Gastrocnemius medialis (tissue), 4 donors: ENCODE results near the gene KRTAP5-3. TPM values are rescaled to one million over a fixed set of nuclear protein-coding genes. Genes with fewer than 3 reads are reported as not detected.
"Not testable (repeated sequence)": the region's sequence is repeated elsewhere in the genome, so short reads cannot be mapped to it uniquely, and the experiment has no call there.

ENCODE experiments used
- ATAC-seq, 2 donors: fragments of 150-250 bp; one replicate each; pipeline ENCODE4 v1.9.1; 2016
- DNase-seq, 2 donors: peaks; one replicate each; pipeline ENCODE4 v3.0.0-alpha.2; 2019
- H3K27ac ChIP-seq, 4 donors: fragments of 200-600 bp; sonication (generic); 1 replicate in 1 of 4; 2 replicates in 3 of 4; pipeline ENCODE4 v1.5.1; 2016 to 2018; ENCODE audit warnings: mild to moderate bottlenecking in 2 of 4, moderate library complexity in 1 of 4
- H3K27me3 ChIP-seq, 3 donors: fragments of 200-600 bp; sonication (generic) in 2 of 3; 1 replicate in 1 of 3; 2 replicates in 2 of 3; pipeline versions ENCODE4 v1.5.1 to v1.6.0; 2016 to 2019; ENCODE audit warnings: mild to moderate bottlenecking in 1 of 3, moderate library complexity in 1 of 3
- H3K36me3 ChIP-seq, 2 donors: fragments of 200-600 bp; sonication (generic) in 1 of 2; one replicate each; pipeline ENCODE4 v1.5.1; 2017 to 2018
- H3K4me1 ChIP-seq, 2 donors: fragments of 200-600 bp; sonication (generic) in 1 of 2; one replicate each; pipeline ENCODE4 v1.5.1; 2016 to 2017; ENCODE audit warnings: mild to moderate bottlenecking in 2 of 2
- H3K4me3 ChIP-seq, 4 donors: fragments of 200-600 bp; sonication (generic) in 3 of 4; 1 replicate in 1 of 4; 2 replicates in 3 of 4; pipeline ENCODE4 v1.5.1; 2016 to 2019; ENCODE audit warnings: mild to moderate bottlenecking in 2 of 4
- H3K9me3 ChIP-seq, 3 donors: fragments of 200-600 bp; sonication (generic) in 2 of 3; 1 replicate in 1 of 3; 2 replicates in 2 of 3; pipeline ENCODE4 v1.5.1; 2016 to 2019
- POLR2A ChIP-seq, 2 donors: fragments of 450-650 bp; IDR thresholded peaks; one replicate each; pipeline ENCODE4 v1.6.1; 2017; ENCODE audit warnings: antibody characterized with exemption in 2 of 2, mild to moderate bottlenecking in 2 of 2, moderate library complexity in 2 of 2
- in situ Hi-C, 4 donors: fragments of 200-750 bp; cut with MboI; loops; one replicate each; pipeline versions ENCODE4 v1.15.0 to v1.8.0; 2017; ENCODE audit warnings: low sequenced_read_pairs in 4 of 4
- intact Hi-C: fragments of 100-400 bp; cut with DNase I; formaldehyde crosslinking; loops from one replicate; pipeline ENCODE4 v1.15.1; 2023; ENCODE audit warnings: low total_unique reads
- total RNA-seq, 4 donors: library from RNA; depleted of rRNA; stranded (reverse); fragments of >200 nt; gene quantifications; one replicate each; pipeline versions ENCODE4 v1.1.0 to v1.2.3, GENCODE V29; 2016
- TF ChIP-seq, protein P1 (sequence below), 5 experiments: fragments of 450-650 bp in 3 of 5; fragments of 200-600 bp in 2 of 5; sonication (generic) in 2 of 5; IDR thresholded peaks in 4 of 5; conservative IDR thresholded peaks in 1 of 5; 1 replicate in 4 of 5; 2 replicates in 1 of 5; pipeline ENCODE4 v1.5.1; 2016 to 2019; ENCODE audit warnings: antibody characterized with exemption in 5 of 5, mild to moderate bottlenecking in 3 of 5, moderate library complexity in 3 of 5

KRTAP5-3 gene
- total RNA-seq, 4 donors from 2014 or later, result not detected

GRCh38 chr11:1648653-1649420 lies 40.6 kb upstream of the KRTAP5-3 start:
- Histone ChIP-seq H3K4me3 (no peak overlapping the region), H3K4me1 (no peaks in the 10 kb centered on the region), H3K9me3 (no peaks in the 10 kb centered on the region), H3K27ac (no peak overlapping the region), H3K36me3 (no peaks in the 10 kb centered on the region), H3K27me3 (no peaks in the 10 kb centered on the region)
- in situ Hi-C loops (no loop called here), intact Hi-C loops (no loop called here)
- ATAC-seq (no peak), DNase-seq (no peak)
- TF ChIP-seq, protein P1, sequence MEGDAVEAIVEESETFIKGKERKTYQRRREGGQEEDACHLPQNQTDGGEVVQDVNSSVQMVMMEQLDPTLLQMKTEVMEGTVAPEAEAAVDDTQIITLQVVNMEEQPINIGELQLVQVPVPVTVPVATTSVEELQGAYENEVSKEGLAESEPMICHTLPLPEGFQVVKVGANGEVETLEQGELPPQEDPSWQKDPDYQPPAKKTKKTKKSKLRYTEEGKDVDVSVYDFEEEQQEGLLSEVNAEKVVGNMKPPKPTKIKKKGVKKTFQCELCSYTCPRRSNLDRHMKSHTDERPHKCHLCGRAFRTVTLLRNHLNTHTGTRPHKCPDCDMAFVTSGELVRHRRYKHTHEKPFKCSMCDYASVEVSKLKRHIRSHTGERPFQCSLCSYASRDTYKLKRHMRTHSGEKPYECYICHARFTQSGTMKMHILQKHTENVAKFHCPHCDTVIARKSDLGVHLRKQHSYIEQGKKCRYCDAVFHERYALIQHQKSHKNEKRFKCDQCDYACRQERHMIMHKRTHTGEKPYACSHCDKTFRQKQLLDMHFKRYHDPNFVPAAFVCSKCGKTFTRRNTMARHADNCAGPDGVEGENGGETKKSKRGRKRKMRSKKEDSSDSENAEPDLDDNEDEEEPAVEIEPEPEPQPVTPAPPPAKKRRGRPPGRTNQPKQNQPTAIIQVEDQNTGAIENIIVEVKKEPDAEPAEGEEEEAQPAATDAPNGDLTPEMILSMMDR (IDR thresholded peaks at IDR 0.05 in 4 of 5, conservative IDR thresholded peaks at IDR 0.05 in 1 of 5), result no peak
- no peak for TF ChIP-seq POLR2A (IDR thresholded peaks at IDR 0.05)

DNA sequence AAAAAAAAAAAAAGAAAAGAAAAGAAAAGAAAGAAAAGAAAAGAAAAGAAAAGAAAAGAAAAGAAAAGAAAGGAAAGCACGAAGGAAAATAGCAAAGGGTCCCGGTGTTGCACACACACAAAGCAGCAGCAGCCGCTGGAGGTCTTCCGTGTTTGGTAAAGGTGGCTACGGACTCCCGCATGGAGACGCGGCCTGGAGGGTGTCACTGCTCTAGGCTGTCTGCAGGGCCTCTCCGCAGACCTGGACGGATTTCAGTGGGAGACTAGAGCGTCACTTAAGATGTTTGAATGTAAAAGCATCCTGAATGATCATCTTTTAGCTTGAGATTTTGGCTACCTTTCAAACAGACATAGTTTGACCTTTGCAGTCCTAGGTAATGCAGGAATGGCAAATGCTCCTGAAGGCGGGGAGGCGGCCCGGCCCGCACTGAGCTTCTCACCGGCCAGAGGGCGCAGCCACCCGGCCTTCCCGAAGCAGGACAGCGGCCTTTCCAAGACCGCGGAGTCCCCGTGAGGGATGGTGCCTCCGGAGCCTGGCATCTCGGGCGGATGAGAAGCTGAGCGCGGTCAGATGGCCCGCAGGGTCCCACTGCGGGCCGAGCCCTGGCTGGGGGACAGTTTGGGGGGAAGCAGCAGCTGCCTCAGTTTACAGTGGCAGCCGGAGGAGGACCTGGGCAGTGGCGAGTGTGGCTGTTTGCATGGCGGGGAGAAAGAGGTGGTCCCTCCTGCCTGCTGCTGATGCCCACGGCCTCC lies 39.8 kb upstream of the KRTAP5-3 start:
- Histone ChIP-seq H3K27ac (no peak overlapping the region), H3K4me3 (no peak overlapping the region), H3K9me3 (no peaks in the 10 kb centered on the region), H3K4me1 (no peaks in the 10 kb centered on the region), H3K36me3 (no peaks in the 10 kb centered on the region), H3K27me3 (no peaks in the 10 kb centered on the region)
- intact Hi-C loops, result no loop called here
- ATAC-seq, result no peak
- in situ Hi-C loops, result no loop called here
- no peak for DNase-seq
- TF ChIP-seq, protein P1 (IDR thresholded peaks at IDR 0.05 in 4 of 5, conservative IDR thresholded peaks at IDR 0.05 in 1 of 5), result no peak
- no peak for TF ChIP-seq POLR2A (IDR thresholded peaks at IDR 0.05)

- H3K4me1 ChIP-seq, H3K9me3 ChIP-seq, H3K27ac ChIP-seq, H3K27me3 ChIP-seq, DNase-seq, in situ Hi-C loops, ATAC-seq, H3K36me3 ChIP-seq, H3K4me3 ChIP-seq, intact Hi-C loops: not testable (repeated sequence)
Observed at GRCh38 chr11:1646540-1646939, 38.3 kb upstream of the KRTAP5-3 start.

DNA sequence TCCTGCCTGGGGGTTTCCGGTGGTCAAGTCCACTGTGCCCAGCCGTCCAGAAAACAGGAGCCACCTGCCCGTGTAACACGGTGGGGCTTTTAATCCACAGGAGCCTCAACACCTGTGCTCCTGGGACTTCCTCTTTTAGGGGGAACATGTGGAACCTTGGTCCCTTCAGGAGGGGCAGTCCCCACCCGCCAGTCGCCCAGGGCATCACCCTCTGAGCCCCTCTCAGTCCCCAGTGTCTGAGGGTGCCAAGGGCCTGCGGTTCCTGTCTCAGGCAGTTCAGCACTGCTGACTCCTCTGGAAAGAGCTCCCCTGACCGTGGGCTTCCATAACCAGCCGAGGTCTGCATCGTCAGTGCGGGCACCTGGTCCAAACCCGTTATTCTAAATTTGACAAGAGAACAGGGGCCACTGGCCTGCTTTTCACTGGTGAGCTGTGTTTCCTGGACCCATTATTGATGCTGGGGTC lies 37.1 kb upstream of the KRTAP5-3 start:
- H3K4me3 ChIP-seq, result no peak overlapping the region
- no peak for DNase-seq
- in situ Hi-C loops (no loop called here), intact Hi-C loops (no loop called here)
- ATAC-seq, result no peak
- H3K4me1 ChIP-seq, result no peaks in the 10 kb centered on the region
- H3K27me3 ChIP-seq, result peaks cover 0 to 3% (median 0%) of the 10 kb centered on the region in 3 donors
- no peaks in the 10 kb centered on the region for H3K9me3 ChIP-seq
- no peak overlapping the region for H3K27ac ChIP-seq
- no peaks in the 10 kb centered on the region for H3K36me3 ChIP-seq
- TF ChIP-seq POLR2A (IDR thresholded peaks at IDR 0.05), result no peak
- TF ChIP-seq, protein P1 (IDR thresholded peaks at IDR 0.05 in 4 of 5, conservative IDR thresholded peaks at IDR 0.05 in 1 of 5), result no peak

GRCh38 chr11:1644601-1645356 lies 36.5 kb upstream of the KRTAP5-3 start:
- intact Hi-C loops, result no loop called here
- no peak for DNase-seq

More at GRCh38 chr11:1644601-1645356, 36.5 kb upstream of the KRTAP5-3 start:
- Histone ChIP-seq H3K4me3 (no peak overlapping the region), H3K9me3 (no peaks in the 10 kb centered on the region), H3K27ac (no peak overlapping the region), H3K36me3 (no peaks in the 10 kb centered on the region), H3K27me3 (peaks cover 0 to 8% (median 0%) of the 10 kb centered on the region in 3 donors), H3K4me1 (no peaks in the 10 kb centered on the region)
- TF ChIP-seq, protein P1 (IDR thresholded peaks at IDR 0.05 in 4 of 5, conservative IDR thresholded peaks at IDR 0.05 in 1 of 5), result no peak
- no peak for TF ChIP-seq POLR2A (IDR thresholded peaks at IDR 0.05)
- no peak for ATAC-seq
- in situ Hi-C loops, result no loop called here
